Right lobe of liver (tissue), 6 donors: ENCODE results near the gene SERTAD3. TPM values are rescaled to one million over a fixed set of nuclear protein-coding genes. Genes with fewer than 3 reads are reported as not detected.

ENCODE experiments used
- ATAC-seq, 4 donors: fragments of 200-7000 bp; cut with Tn5 transposase; one replicate each; pipeline ENCODE4 v1.9.1; 2020; ENCODE audit warnings: mild to moderate bottlenecking in 4 of 4, moderate library complexity in 4 of 4
- DNase-seq, 3 donors: peaks; one replicate each; pipeline ENCODE4 v3.0.0-alpha.2; 2020
- H3K27ac ChIP-seq, 3 donors: fragments of 200-600 bp; one replicate each; pipeline ENCODE4 v1.8.0; 2022
- H3K27me3 ChIP-seq, 2 donors: fragments of 200-600 bp; one replicate each; pipeline ENCODE4 v1.8.0; 2022
- H3K36me3 ChIP-seq, 4 donors: fragments of 200-600 bp; sonication (generic) in 1 of 4; one replicate each; pipeline versions ENCODE4 v1.5.1 to v1.8.0; 2017 to 2022; ENCODE audit warnings: control low read depth in 1 of 4
- H3K4me1 ChIP-seq, 4 donors: fragments of 200-600 bp; sonication (generic) in 1 of 4; one replicate each; pipeline versions ENCODE4 v1.5.1 to v1.8.0; 2017 to 2022; ENCODE audit warnings: control low read depth in 1 of 4
- H3K4me3 ChIP-seq, 3 donors: fragments of 200-600 bp; one replicate each; pipeline ENCODE4 v1.8.0; 2022
- H3K9me3 ChIP-seq, 4 donors: fragments of 200-600 bp; sonication (generic) in 1 of 4; one replicate each; pipeline versions ENCODE4 v1.5.1 to v1.8.0; 2017 to 2022; ENCODE audit warnings: control low read depth in 1 of 4
- POLR2A ChIP-seq: fragments of 450-650 bp; IDR thresholded peaks from one replicate; pipeline ENCODE4 v1.6.1; 2017; ENCODE audit warnings: antibody characterized with exemption, mild to moderate bottlenecking
- WGBS: methylation state at CpG from one replicate; pipeline ENCODE4 v1.1.6; 2018; ENCODE audit warnings: low coverage, low lambda C conversion rate; ENCODE audit not compliant: insufficient coverage; ENCODE audit errors: missing lambda C conversion rate; 5-methylcytosine and 5-hydroxymethylcytosine counted together
- intact Hi-C, 2 donors: fragments of 100-400 bp; cut with DNase I; formaldehyde crosslinking; loops; one replicate each; pipeline versions ENCODE4 v1.11.2 to v1.14.1; 2022
- total RNA-seq, 6 experiments: library from RNA; depleted of rRNA in 2 of 6; stranded (reverse); fragments of >200 nt in 2 of 6; fragmentation: NEBNext Ultra II Directional in 3 of 6; extraction: Animal tissue kit (Norgen Biotek cat#: 25700) in 3 of 6; gene quantifications; one replicate each; pipeline versions ENCODE4 v1.1.0 to v1.2.4, GENCODE V29; 2016 to 2023
- TF ChIP-seq, protein P1 (sequence below), 4 donors: fragments of 200-600 bp in 3 of 4; fragments of 450-650 bp in 1 of 4; IDR thresholded peaks; one replicate each; pipeline versions ENCODE4 v1.5.1 to v1.8.0; 2016 to 2022; ENCODE audit warnings: antibody characterized with exemption in 4 of 4, mild to moderate bottlenecking in 2 of 4
- donor health status: DM: no; HTN: yes; CAD: no.
- donor health status: DM: no; HTN: no; CAD: no.
- donor health status: DM: no; HTN: no; CAD: no.
- donor health status: DM: no; HTN: yes; CAD: no.
- donor health status: DM: no; HTN: yes; CAD: no.

The SERTAD3 gene
- total RNA-seq, 6 experiments from 2014 or later = 5.2 to 10.1 (median 7.4) TPM

DNA sequence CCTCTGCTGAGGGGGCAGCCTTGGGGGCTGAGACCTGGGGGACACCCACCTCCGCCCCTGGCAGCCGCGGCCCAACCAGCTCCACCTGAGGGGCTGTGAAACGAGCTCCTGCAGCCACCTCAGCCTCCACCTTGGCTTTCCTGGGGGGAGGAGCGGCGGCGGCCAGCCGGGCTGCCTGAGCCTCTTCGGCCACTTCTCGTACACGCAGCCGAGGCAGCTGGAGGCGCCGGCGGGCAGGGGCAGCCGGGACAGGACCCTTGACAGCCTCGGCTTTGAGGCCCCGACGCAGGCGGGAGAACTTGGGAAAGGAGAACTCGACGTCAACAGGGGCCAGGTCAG lies 46.6 kb downstream of the SERTAD3 start:
- 90% methylated on average over 2 of the region's 22 CpGs for WGBS
- no peak for TF ChIP-seq POLR2A
- TF ChIP-seq, protein P1, sequence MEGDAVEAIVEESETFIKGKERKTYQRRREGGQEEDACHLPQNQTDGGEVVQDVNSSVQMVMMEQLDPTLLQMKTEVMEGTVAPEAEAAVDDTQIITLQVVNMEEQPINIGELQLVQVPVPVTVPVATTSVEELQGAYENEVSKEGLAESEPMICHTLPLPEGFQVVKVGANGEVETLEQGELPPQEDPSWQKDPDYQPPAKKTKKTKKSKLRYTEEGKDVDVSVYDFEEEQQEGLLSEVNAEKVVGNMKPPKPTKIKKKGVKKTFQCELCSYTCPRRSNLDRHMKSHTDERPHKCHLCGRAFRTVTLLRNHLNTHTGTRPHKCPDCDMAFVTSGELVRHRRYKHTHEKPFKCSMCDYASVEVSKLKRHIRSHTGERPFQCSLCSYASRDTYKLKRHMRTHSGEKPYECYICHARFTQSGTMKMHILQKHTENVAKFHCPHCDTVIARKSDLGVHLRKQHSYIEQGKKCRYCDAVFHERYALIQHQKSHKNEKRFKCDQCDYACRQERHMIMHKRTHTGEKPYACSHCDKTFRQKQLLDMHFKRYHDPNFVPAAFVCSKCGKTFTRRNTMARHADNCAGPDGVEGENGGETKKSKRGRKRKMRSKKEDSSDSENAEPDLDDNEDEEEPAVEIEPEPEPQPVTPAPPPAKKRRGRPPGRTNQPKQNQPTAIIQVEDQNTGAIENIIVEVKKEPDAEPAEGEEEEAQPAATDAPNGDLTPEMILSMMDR (IDR thresholded peaks at IDR 0.05) = no peak
- Histone ChIP-seq H3K4me3 (no peak overlapping the region), H3K27me3 (no peaks in the 10 kb centered on the region), H3K36me3 (no peaks in the 10 kb centered on the region), H3K27ac (no peak overlapping the region), H3K9me3 (no peaks in the 10 kb centered on the region), H3K4me1 (no peaks in the 10 kb centered on the region)
- ATAC-seq (no peak), DNase-seq (no peak)
- intact Hi-C loops = no loop called here

DNA sequence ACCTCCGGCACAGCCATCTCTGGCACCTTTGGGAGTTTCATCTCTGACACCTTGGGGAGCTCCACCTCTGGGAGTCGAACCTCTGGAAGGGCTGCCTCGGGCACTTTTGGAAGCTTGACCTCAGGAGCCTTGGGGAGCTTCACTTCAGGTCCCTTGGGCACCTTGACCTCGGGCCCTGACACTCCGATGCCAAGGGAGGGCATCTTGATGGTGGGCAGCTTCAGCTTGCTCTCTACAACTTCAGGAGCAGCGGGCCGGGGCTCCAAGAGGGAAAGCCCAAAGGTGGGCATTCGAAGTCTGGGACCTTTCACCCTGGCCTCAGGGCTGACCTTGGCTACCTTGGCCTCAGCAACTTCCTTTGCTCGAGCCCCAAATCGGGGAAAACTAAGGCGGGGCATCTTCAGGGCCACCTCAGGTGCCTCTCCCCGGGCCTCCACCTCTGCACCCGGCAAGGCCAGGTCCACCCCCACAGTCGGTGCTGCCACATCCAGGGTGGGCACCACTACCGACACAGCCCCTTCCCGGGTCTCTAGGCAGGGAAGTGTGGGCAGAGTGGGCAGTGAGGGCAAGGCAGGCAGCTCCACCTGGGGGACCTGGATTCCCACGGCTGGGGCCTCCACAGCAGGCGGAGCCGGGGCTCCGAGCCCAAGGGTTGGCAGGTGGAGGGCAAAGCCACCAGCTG lies 47.1 kb downstream of the SERTAD3 start:
- no peak for ATAC-seq
- DNase-seq = no peak
- TF ChIP-seq POLR2A = no peak
- TF ChIP-seq, protein P1 (IDR thresholded peaks at IDR 0.05) = no peak
- H3K9me3 ChIP-seq = no peaks in the 10 kb centered on the region
- no peaks in the 10 kb centered on the region for H3K36me3 ChIP-seq
- H3K4me3 ChIP-seq = no peak overlapping the region
- no peak overlapping the region for H3K27ac ChIP-seq
- WGBS = 83% methylated on average over 5 of the region's 20 CpGs
- no peaks in the 10 kb centered on the region for H3K27me3 ChIP-seq
- H3K4me1 ChIP-seq = no peaks in the 10 kb centered on the region
- intact Hi-C loops = no loop called here

DNA sequence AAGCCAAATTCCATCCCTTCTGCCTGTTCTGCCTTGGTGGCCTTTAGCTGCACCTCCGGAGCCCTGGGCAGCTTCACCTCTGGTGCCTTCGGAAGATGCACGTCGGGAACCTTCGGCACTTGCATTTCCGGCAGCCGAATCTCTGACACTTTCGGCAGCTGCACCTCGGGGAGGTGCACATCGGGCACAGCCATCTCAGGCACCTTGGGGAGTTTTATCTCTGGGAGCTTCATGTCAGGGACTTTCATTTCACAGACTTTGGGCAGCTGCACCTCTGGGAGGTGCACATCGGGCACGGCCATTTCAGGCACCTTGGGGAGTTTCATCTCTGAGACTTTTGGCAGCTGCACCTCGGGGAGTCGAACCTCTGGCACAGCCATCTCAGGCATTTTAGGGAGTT lies 48.2 kb downstream of the SERTAD3 start:
- no peaks in the 10 kb centered on the region for H3K27me3 ChIP-seq
- intact Hi-C loops = no loop called here
- H3K36me3 ChIP-seq = no peaks in the 10 kb centered on the region
- ATAC-seq = no peak
- H3K4me1 ChIP-seq = no peaks in the 10 kb centered on the region
- 86% methylated on average over 9 of the region's 14 CpGs for WGBS
- H3K27ac ChIP-seq = no peak overlapping the region
- DNase-seq = no peak
- no peaks in the 10 kb centered on the region for H3K9me3 ChIP-seq
- no peak overlapping the region for H3K4me3 ChIP-seq
- TF ChIP-seq, protein P1 (IDR thresholded peaks at IDR 0.05) = no peak
- TF ChIP-seq POLR2A = no peak

DNA sequence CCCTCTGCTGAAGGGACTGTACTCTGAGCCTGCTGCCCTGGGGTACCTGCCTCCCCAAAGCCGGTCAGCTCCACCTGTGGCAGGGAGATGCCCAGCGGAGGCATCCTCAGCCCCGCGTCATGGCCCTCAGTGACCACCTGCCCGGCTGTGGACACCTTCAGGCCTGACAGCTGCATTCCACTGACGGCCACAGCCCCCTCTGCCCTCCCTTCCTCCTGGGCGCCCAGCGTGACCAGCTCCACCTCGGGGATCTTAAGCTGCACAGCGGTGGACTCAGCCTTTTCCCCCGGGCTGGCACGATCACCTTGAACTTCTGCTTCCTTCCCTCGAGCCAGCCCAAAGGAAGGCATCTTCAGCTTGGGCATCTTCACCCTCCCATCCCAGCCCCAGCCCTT lies 49.3 kb downstream of the SERTAD3 start:
- Histone ChIP-seq H3K36me3 (no peaks in the 10 kb centered on the region), H3K27ac (no peak overlapping the region), H3K27me3 (no peaks in the 10 kb centered on the region), H3K9me3 (no peaks in the 10 kb centered on the region), H3K4me3 (no peak overlapping the region), H3K4me1 (no peaks in the 10 kb centered on the region)
- TF ChIP-seq POLR2A = no peak
- TF ChIP-seq, protein P1 (IDR thresholded peaks at IDR 0.05) = no peak
- DNase-seq = no peak
- no CpG with 5 or more reads among the region's 13 CpGs for WGBS
- intact Hi-C loops = no loop called here
- ATAC-seq = no peak
